ENCODE data around the gene MUC3A. TPM values are rescaled to one million over a fixed set of nuclear protein-coding genes. Genes with fewer than 3 reads are reported as not detected.
A peak's percentile ranks its signal among the peaks of the same experiment; 100 is the strongest.

The MUC3A gene
- total and polyA plus RNA-seq, 4 donors, result 0.25 to 2.9 (median 0.87) TPM

DNA sequence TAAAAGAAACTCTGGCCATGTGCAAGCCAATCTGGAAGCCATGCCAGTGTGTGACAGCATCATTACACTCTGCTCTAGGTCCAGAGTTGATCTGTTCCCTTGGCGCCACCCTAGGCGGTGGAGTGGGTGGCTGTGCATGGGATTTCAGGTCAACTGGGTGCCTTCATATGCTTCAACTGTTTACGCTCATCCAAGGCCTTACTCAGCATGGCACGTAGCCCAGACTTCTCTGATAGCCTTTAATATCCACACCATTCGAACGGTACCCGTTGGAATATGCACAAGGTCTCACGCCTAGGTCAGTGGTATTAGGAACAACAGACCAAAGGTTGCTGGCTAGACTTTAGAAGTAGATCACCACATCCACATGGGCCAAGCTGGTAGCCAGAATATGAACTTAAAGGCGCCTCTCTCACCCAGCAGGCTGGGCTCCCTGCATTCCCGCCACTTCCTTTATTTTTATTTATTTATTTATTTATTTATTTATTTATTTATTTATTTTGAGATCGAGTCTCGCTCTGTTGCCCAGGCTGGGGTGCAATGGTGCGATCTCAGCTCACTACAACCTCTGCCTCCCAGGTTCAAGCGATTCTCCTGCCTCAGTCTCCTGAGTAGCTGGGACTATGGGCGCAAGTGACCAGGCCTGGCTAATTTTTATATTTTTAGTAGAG is 35.0 kb upstream of the MUC3A start:
- Histone ChIP-seq H3K4me1 (ENCODE audit: control insufficient read depth in 4 of 4, insufficient read depth in 4 of 4, low read length in 3 of 4) (peaks cover 4 to 20% (median 7%) of the 10 kb centered on the region in 4 donors), H3K9me3 (ENCODE audit: control insufficient read depth in 4 of 4, low read length in 3 of 4) (no peaks in the 10 kb centered on the region), H3K4me3 (ENCODE audit: low read depth in 1 of 3, low read length in 3 of 3) (no peak overlapping the region), H3K9ac (ENCODE audit: low read depth in 1 of 2, low read length in 2 of 2) (peak overlapping the region in 1 of 2 donors; percentile 67), H3K36me3 (ENCODE audit: control insufficient read depth in 4 of 4, insufficient read depth in 3 of 4, low read depth in 1 of 4, low read length in 3 of 4) (no peaks in the 10 kb centered on the region), H3K27ac (ENCODE audit: low read depth in 1 of 2, low read length in 2 of 2) (peak overlapping the region; percentile 88 to 91), H3K27me3 (ENCODE audit: control insufficient read depth in 4 of 4, insufficient read depth in 4 of 4, low read length in 3 of 4) (no peaks in the 10 kb centered on the region)
- peak; percentile 40 for DNase-seq (ENCODE audit: low spot score)
- peak; percentile 100 for TF ChIP-seq HNF4G (IDR thresholded peaks at IDR 0.05)
- TF ChIP-seq, protein P1, sequence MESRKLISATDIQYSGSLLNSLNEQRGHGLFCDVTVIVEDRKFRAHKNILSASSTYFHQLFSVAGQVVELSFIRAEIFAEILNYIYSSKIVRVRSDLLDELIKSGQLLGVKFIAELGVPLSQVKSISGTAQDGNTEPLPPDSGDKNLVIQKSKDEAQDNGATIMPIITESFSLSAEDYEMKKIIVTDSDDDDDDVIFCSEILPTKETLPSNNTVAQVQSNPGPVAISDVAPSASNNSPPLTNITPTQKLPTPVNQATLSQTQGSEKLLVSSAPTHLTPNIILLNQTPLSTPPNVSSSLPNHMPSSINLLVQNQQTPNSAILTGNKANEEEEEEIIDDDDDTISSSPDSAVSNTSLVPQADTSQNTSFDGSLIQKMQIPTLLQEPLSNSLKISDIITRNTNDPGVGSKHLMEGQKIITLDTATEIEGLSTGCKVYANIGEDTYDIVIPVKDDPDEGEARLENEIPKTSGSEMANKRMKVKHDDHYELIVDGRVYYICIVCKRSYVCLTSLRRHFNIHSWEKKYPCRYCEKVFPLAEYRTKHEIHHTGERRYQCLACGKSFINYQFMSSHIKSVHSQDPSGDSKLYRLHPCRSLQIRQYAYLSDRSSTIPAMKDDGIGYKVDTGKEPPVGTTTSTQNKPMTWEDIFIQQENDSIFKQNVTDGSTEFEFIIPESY (IDR thresholded peaks at IDR 0.05), result peak; percentile 96
- no peak for TF ChIP-seq TAF1 (conservative IDR thresholded peaks at IDR 0.05)
- TF ChIP-seq, protein P2, sequence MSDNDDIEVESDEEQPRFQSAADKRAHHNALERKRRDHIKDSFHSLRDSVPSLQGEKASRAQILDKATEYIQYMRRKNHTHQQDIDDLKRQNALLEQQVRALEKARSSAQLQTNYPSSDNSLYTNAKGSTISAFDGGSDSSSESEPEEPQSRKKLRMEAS (IDR thresholded peaks at IDR 0.05), result peak; percentile 99
- TF ChIP-seq, protein P3, sequence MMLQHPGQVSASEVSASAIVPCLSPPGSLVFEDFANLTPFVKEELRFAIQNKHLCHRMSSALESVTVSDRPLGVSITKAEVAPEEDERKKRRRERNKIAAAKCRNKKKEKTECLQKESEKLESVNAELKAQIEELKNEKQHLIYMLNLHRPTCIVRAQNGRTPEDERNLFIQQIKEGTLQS (IDR thresholded peaks at IDR 0.05), result peak; percentile 83
- peak; percentile 98 to 99 for TF ChIP-seq RXRA (IDR thresholded peaks at IDR 0.05)
- TF ChIP-seq, protein P4, sequence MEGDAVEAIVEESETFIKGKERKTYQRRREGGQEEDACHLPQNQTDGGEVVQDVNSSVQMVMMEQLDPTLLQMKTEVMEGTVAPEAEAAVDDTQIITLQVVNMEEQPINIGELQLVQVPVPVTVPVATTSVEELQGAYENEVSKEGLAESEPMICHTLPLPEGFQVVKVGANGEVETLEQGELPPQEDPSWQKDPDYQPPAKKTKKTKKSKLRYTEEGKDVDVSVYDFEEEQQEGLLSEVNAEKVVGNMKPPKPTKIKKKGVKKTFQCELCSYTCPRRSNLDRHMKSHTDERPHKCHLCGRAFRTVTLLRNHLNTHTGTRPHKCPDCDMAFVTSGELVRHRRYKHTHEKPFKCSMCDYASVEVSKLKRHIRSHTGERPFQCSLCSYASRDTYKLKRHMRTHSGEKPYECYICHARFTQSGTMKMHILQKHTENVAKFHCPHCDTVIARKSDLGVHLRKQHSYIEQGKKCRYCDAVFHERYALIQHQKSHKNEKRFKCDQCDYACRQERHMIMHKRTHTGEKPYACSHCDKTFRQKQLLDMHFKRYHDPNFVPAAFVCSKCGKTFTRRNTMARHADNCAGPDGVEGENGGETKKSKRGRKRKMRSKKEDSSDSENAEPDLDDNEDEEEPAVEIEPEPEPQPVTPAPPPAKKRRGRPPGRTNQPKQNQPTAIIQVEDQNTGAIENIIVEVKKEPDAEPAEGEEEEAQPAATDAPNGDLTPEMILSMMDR (IDR thresholded peaks at IDR 0.05; ENCODE audit: low read depth, low read length, missing input control), result no peak
- TF ChIP-seq YY1 (IDR thresholded peaks at IDR 0.05), result peak; percentile 91
- TF ChIP-seq FOXA2 (IDR thresholded peaks at IDR 0.05), result peak; percentile 93
- peak in 1 of 2 donors; percentile 69 for TF ChIP-seq GABPA (IDR thresholded peaks at IDR 0.05 in 1 of 2, conservative IDR thresholded peaks at IDR 0.05 in 1 of 2)
- peak; percentile 95 to 96 for TF ChIP-seq EGR1 (IDR thresholded peaks at IDR 0.05; ENCODE audit: low read depth in 2 of 2)
- peak; percentile 51 to 66 for TF ChIP-seq RAD21 (IDR thresholded peaks at IDR 0.05)
- TF ChIP-seq HNF4A (conservative IDR thresholded peaks at IDR 0.05), result peak; percentile 99
- peak; percentile 99 for TF ChIP-seq SP1 (IDR thresholded peaks at IDR 0.05)
- TF ChIP-seq, protein P5, sequence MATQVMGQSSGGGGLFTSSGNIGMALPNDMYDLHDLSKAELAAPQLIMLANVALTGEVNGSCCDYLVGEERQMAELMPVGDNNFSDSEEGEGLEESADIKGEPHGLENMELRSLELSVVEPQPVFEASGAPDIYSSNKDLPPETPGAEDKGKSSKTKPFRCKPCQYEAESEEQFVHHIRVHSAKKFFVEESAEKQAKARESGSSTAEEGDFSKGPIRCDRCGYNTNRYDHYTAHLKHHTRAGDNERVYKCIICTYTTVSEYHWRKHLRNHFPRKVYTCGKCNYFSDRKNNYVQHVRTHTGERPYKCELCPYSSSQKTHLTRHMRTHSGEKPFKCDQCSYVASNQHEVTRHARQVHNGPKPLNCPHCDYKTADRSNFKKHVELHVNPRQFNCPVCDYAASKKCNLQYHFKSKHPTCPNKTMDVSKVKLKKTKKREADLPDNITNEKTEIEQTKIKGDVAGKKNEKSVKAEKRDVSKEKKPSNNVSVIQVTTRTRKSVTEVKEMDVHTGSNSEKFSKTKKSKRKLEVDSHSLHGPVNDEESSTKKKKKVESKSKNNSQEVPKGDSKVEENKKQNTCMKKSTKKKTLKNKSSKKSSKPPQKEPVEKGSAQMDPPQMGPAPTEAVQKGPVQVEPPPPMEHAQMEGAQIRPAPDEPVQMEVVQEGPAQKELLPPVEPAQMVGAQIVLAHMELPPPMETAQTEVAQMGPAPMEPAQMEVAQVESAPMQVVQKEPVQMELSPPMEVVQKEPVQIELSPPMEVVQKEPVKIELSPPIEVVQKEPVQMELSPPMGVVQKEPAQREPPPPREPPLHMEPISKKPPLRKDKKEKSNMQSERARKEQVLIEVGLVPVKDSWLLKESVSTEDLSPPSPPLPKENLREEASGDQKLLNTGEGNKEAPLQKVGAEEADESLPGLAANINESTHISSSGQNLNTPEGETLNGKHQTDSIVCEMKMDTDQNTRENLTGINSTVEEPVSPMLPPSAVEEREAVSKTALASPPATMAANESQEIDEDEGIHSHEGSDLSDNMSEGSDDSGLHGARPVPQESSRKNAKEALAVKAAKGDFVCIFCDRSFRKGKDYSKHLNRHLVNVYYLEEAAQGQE (IDR thresholded peaks at IDR 0.05), result peak; percentile 84
- peak; percentile 93 to 97 for TF ChIP-seq JUND (IDR thresholded peaks at IDR 0.05)
- peak; percentile 93 for TF ChIP-seq FOXA1 (IDR thresholded peaks at IDR 0.05)
- peak; percentile 83 for TF ChIP-seq NR2F2 (IDR thresholded peaks at IDR 0.05)
- 48% methylated on average over 15 of the region's 15 CpGs for WGBS
